Panc1 (cell line): ENCODE data around the gene FAM89A. TPM values are rescaled to one million over a fixed set of nuclear protein-coding genes. Genes with fewer than 3 reads are reported as not detected.
"Not testable (repeated sequence)": the region's sequence is repeated elsewhere in the genome, so short reads cannot be mapped to it uniquely, and the experiment has no call there.

Experiments
- ATAC-seq: fragments of 200-7000 bp; cut with Tn5 transposase; 2 replicates; pipeline ENCODE4 v1.9.1; 2020; ENCODE audit warnings: mild to moderate bottlenecking, moderate library complexity
- BruUV-seq: library from RNA; stranded (reverse); fragments of 400-500 nt; replicated peaks from 2 replicates; lab custom pipeline; 2021; lab: Mats Ljungman, UMichigan
- CTCF ChIA-PET: fragments of 300-600 bp; sonication (Branson Sonifier 250); formaldehyde crosslinking; loops from one replicate; lab custom pipeline; 2022; ENCODE audit warnings: antibody characterized with exemption; lab: Charles Lee
- POLR2A ChIA-PET: fragments of 300-600 bp; sonication (Branson Sonifier 250); formaldehyde crosslinking; loops from one replicate; lab custom pipeline; 2022; ENCODE audit warnings: antibody characterized with exemption; lab: Charles Lee
- DNase-seq: peaks from one replicate; pipeline ENCODE4 v3.0.0-alpha.2; 2010; ENCODE audit warnings: low read depth, low spot score
- H3K27ac ChIP-seq: 2 replicates; pipeline ENCODE4 v1.5.1; 2011; ENCODE audit warnings: mild to moderate bottlenecking, low read length, inconsistent platforms
- H3K27me3 ChIP-seq: fragments of 200-500 bp; sonication (Bioruptor generic); 2 replicates; pipeline ENCODE4 v1.6.0; 2014; ENCODE audit warnings: low read length, inconsistent platforms; ENCODE audit not compliant: control insufficient read depth, insufficient read depth
- H3K36me3 ChIP-seq: fragments of 200-500 bp; sonication (Bioruptor generic); 2 replicates; pipeline ENCODE4 v1.5.1; 2014; ENCODE audit warnings: inconsistent platforms, mild to moderate bottlenecking, low read length, moderate library complexity; ENCODE audit not compliant: control insufficient read depth, insufficient read depth
- H3K4me1 ChIP-seq: 2 replicates; pipeline ENCODE4 v1.5.1; 2011; ENCODE audit warnings: inconsistent platforms, mild to moderate bottlenecking, low read length, moderate library complexity; ENCODE audit not compliant: control insufficient read depth, insufficient read depth
- H3K4me3 ChIP-seq, 2 experiments: 2 replicates each; pipeline ENCODE4 v1.5.1; 2011 to 2012; ENCODE audit warnings: low read depth in 2 of 2, low read length in 2 of 2, mild to moderate bottlenecking in 2 of 2, inconsistent platforms in 1 of 2, moderate library complexity in 1 of 2
- H3K9me3 ChIP-seq: fragments of 200-500 bp; sonication (Bioruptor generic); 2 replicates; pipeline ENCODE4 v1.5.1; 2014; ENCODE audit warnings: low read depth, mild to moderate bottlenecking, inconsistent platforms, low read length, moderate library complexity; ENCODE audit not compliant: control insufficient read depth, insufficient read depth
- CTCF ChIP-seq: fragments of 450-650 bp; IDR thresholded peaks from 2 replicates; pipeline ENCODE4 v1.5.1; 2017; ENCODE audit warnings: mild to moderate bottlenecking
- POLR2AphosphoS5 ChIP-seq: IDR thresholded peaks from 2 replicates; pipeline ENCODE4 v1.6.1; 2012; ENCODE audit warnings: mild to moderate bottlenecking, low read depth, low read length, moderate library complexity
- REST ChIP-seq, 2 experiments: IDR thresholded peaks; 2 replicates each; pipeline ENCODE4 v1.6.1; 2011 to 2012; ENCODE audit warnings: low read depth in 2 of 2, control low read depth in 1 of 2, low read length in 1 of 2, mild to moderate bottlenecking in 1 of 2, moderate library complexity in 1 of 2; ENCODE audit not compliant: insufficient read depth in 1 of 2
- SIN3A ChIP-seq: IDR thresholded peaks from 2 replicates; pipeline ENCODE4 v1.6.1; 2012; ENCODE audit warnings: low read depth, mild to moderate bottlenecking, low read length, moderate library complexity, borderline replicate concordance; ENCODE audit not compliant: insufficient read depth
- TCF7L2 ChIP-seq: IDR thresholded peaks from 2 replicates; pipeline ENCODE4 v1.6.1; 2011; ENCODE audit warnings: mild to moderate bottlenecking, low read depth, low read length, inconsistent platforms
- in situ Hi-C: cut with HindIII; loops from 2 replicates; pipeline ENCODE4 v1.10.0; 2016; ENCODE audit warnings: low sequenced_read_pairs, low pct_unique_long_range_greater_than_20kb
- intact Hi-C: fragments of 100-400 bp; cut with micrococcal nuclease; formaldehyde crosslinking; loops from one replicate; pipeline ENCODE4 v1.10.0; 2022; ENCODE audit not compliant: unreplicated experiment
- total RNA-seq: library from RNA; stranded (reverse); gene quantifications from one replicate; pipeline ENCODE4 v1.2.1, GENCODE V29; 2021; ENCODE audit not compliant: unreplicated experiment

Gene FAM89A
- total RNA-seq, 1 experiment from 2014 or later = 2.2 TPM

- no TSS peak for BruUV-seq
- Histone ChIP-seq H3K27me3 (peaks cover 9% of the 10 kb centered on the region), H3K9me3 (no peaks in the 10 kb centered on the region), H3K4me3 (no peak overlapping the region), H3K27ac (no peak overlapping the region), H3K36me3 (no peaks in the 10 kb centered on the region), H3K4me1 (no peaks in the 10 kb centered on the region)
- in situ Hi-C loops (no loop called here), intact Hi-C loops (no loop called here)
- ATAC-seq (no peak), DNase-seq (no peak)
- POLR2A ChIA-PET = interaction anchor here (0.7 kb wide), 1 partner anchor 1329 kb away, joined by 3 read pairs; no protein-coding TSS in a partner anchor
- CTCF ChIA-PET = interaction anchor here (0.7 kb wide), 1 partner anchor 19 kb away, joined by 6 read pairs; no protein-coding TSS in a partner anchor
- TF ChIP-seq SIN3A (no peak), REST (IDR thresholded peaks at IDR 0.05; ENCODE audit: insufficient read depth in 1 of 2, low read depth in 2 of 2, low read length in 1 of 2) (no peak), TCF7L2 (no peak), CTCF (no peak), POLR2AphosphoS5 (no peak)
Observed at GRCh38 chr1:231046730-231047395, 6.8 kb upstream of the FAM89A start.

- DNase-seq, BruUV-seq, intact Hi-C loops, in situ Hi-C loops, H3K36me3 ChIP-seq, H3K4me3 ChIP-seq, H3K9me3 ChIP-seq, ATAC-seq, H3K4me1 ChIP-seq, H3K27ac ChIP-seq, H3K27me3 ChIP-seq: not testable (repeated sequence)
- ChIA-PET POLR2A (interaction anchor here (0.7 kb wide), 1 partner anchor 1328 kb away, joined by 3 read pairs; no protein-coding TSS in a partner anchor), CTCF (interaction anchor here (0.7 kb wide), 1 partner anchor 20 kb away, joined by 6 read pairs; no protein-coding TSS in a partner anchor)
Observed at GRCh38 chr1:231045921-231046729, 6.1 kb upstream of the FAM89A start.
